ENCODE results near the gene LRTM1. TPM values are rescaled to one million over a fixed set of nuclear protein-coding genes. Genes with fewer than 3 reads are reported as not detected.
A peak's percentile ranks its signal among the peaks of the same experiment; 100 is the strongest.

Gene LRTM1
- total RNA-seq, 1 experiment from 2014 or later = not detected

DNA sequence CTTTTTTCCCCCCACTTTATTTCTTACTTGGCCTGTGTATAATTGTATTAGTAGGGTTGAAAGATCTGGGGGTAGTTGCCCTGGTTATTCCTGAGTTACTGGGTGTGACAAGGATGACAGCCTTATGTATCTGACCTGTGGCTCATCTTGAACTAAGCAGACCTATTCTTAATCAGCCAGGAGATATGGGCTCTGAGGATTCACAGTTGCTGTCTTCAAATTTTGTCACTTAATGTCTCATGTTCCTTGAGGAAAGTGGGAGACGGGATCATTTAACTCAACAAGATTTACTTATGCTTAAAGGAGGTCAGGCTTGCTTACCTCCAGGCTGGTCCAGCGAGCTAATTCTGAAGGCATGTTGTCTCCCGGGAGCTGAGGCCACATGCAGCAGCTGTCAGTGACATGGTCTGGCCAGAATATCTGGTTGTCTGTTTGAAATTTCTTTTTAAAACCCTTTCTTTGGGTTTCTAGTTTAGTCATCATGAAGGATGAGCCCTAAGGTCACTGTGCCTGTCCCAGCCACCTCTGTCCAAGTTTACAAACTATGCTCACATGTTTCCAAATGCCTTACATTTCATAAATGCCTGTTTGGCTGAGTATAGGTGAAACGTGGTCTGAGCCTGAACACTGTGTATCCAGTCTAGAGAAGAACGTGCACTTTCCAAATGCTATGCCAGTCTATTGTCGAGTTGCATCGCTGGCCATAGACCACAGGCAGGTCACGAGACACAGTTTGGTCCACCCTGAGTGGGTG, 26.8 kb downstream of the LRTM1 start:
- Histone ChIP-seq H3K27me3 (ENCODE audit: low read length) (no peaks in the 10 kb centered on the region), H3F3A (ENCODE audit: low read length, unreplicated experiment) (no peaks in the 10 kb centered on the region), H2AFZ (ENCODE audit: low read length) (no peak overlapping the region), H4K20me1 (ENCODE audit: low read length) (no peaks in the 10 kb centered on the region), H3K4me3 (ENCODE audit: low read length) (no peak overlapping the region), H3K9me3 (ENCODE audit: low read length) (no peaks in the 10 kb centered on the region), H3K9ac (ENCODE audit: low read length) (no peak overlapping the region), H3K4me2 (ENCODE audit: low read length) (no peak overlapping the region), H3K27ac (ENCODE audit: low read length) (no peak overlapping the region), H3K79me2 (ENCODE audit: low read length) (no peaks in the 10 kb centered on the region), H3K36me3 (ENCODE audit: low read depth, low read length) (no peaks in the 10 kb centered on the region), H3K9me2 (replicated peaks; ENCODE audit: low read length) (no peaks in the 10 kb centered on the region), H3K4me1 (ENCODE audit: insufficient read depth, low read length) (peaks cover 13% of the 10 kb centered on the region)
- intact Hi-C loops (cut with micrococcal nuclease) = no loop called here
- POLR2A ChIA-PET (ENCODE audit: unreplicated experiment) = no interaction called here
- ATAC-seq (no peak), DNase-seq (no peak)
- TF ChIP-seq EZH2 (IDR thresholded peaks at IDR 0.05; ENCODE audit: low read length, unreplicated experiment) (no peak), EZH2phosphoT487 (IDR thresholded peaks at IDR 0.05; ENCODE audit: borderline replicate concordance, low read length) (no peak)
- BruUV-seq (replicated peaks) = no TSS peak
- CTCF ChIA-PET = no interaction called here

DNA sequence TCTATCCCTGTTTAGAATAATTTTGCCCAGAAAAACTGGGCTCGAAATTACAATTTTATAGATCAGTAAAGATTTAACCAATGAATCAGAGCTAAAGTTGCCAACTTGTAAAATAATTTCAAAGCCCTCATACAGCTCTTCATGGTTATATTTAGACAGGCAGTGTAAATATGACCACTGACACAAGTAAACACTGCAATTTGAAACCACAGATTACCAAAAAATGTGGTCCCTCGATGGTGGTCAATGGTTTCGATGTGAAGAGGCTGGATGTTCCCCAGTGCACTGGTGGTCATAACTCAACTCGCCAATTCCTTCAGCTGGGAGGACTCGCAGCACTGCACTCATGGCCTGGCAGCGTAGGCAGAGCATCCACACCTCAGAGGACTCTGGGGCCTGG, 28.6 kb downstream of the LRTM1 start:
- ChIA-PET POLR2A (ENCODE audit: unreplicated experiment) (no interaction called here), CTCF (no interaction called here)
- no peaks in the 10 kb centered on the region for H3K9me2 ChIP-seq (replicated peaks; ENCODE audit: low read length)
- H3K27me3 ChIP-seq (ENCODE audit: low read length) = no peaks in the 10 kb centered on the region
- no peak overlapping the region for H3K4me3 ChIP-seq (ENCODE audit: low read length)
- no peak overlapping the region for H2AFZ ChIP-seq (ENCODE audit: low read length)
- peak; percentile 48 for DNase-seq
- H3K27ac ChIP-seq (ENCODE audit: low read length) = no peak overlapping the region
- TF ChIP-seq EZH2 (IDR thresholded peaks at IDR 0.05; ENCODE audit: low read length, unreplicated experiment) = no peak
- TF ChIP-seq, protein P1, sequence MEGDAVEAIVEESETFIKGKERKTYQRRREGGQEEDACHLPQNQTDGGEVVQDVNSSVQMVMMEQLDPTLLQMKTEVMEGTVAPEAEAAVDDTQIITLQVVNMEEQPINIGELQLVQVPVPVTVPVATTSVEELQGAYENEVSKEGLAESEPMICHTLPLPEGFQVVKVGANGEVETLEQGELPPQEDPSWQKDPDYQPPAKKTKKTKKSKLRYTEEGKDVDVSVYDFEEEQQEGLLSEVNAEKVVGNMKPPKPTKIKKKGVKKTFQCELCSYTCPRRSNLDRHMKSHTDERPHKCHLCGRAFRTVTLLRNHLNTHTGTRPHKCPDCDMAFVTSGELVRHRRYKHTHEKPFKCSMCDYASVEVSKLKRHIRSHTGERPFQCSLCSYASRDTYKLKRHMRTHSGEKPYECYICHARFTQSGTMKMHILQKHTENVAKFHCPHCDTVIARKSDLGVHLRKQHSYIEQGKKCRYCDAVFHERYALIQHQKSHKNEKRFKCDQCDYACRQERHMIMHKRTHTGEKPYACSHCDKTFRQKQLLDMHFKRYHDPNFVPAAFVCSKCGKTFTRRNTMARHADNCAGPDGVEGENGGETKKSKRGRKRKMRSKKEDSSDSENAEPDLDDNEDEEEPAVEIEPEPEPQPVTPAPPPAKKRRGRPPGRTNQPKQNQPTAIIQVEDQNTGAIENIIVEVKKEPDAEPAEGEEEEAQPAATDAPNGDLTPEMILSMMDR (conservative IDR thresholded peaks at IDR 0.05; ENCODE audit: low read depth, low read length) = no peak
- TF ChIP-seq EZH2phosphoT487 (IDR thresholded peaks at IDR 0.05; ENCODE audit: borderline replicate concordance, low read length) = no peak
- no peak overlapping the region for H3K9ac ChIP-seq (ENCODE audit: low read length)
- no peaks in the 10 kb centered on the region for H3K9me3 ChIP-seq (ENCODE audit: low read length)
- H3K36me3 ChIP-seq (ENCODE audit: low read depth, low read length) = no peaks in the 10 kb centered on the region
- no peaks in the 10 kb centered on the region for H4K20me1 ChIP-seq (ENCODE audit: low read length)
- H3K4me1 ChIP-seq (ENCODE audit: insufficient read depth, low read length) = peaks cover 13% of the 10 kb centered on the region
- H3F3A ChIP-seq (ENCODE audit: low read length, unreplicated experiment) = no peaks in the 10 kb centered on the region
- H3K4me2 ChIP-seq (ENCODE audit: low read length) = 0 out of 2 replicates have a peak overlapping the region, but pooled peaks have one; percentile 16
- intact Hi-C loops (cut with micrococcal nuclease) = loop anchor here (1.0 kb wide), 1 partner anchor 8 kb away; no protein-coding TSS in a partner anchor
- ATAC-seq = peak; percentile 80
- BruUV-seq (replicated peaks) = no TSS peak
- H3K79me2 ChIP-seq (ENCODE audit: low read length) = no peaks in the 10 kb centered on the region

DNA sequence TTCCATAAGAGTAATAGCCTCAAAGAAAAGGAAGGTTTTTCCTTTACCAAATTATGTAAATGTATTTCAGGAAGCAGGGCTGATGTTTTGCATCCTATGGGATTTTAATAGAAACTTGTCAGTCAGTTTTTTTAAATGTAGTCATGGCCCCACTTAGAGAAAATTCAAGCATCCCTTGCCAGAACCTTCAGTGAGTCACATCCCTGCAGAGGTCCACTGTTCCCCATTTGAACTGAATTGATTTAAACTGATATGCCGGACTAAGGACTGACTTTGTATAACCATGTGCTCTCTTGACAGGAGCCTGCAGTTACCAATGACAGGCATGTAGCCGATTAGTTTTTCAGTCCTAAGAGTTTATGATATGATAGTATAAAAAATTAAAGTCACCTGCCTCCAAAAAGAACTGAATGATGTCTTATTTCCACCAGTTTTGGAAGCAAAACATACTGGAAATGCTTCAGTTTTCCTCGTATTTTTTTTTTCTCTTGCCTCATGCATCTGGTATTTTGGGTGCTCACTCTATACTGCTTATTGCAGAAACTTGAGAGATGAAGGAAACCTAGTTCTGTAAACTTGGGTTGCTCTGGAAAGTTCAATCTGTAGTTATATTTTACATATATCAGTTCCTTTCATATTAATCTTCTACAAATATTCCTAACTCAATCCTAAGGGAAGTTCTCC, 30.7 kb downstream of the LRTM1 start:
- Histone ChIP-seq H3K9ac (ENCODE audit: low read length) (no peak overlapping the region), H2AFZ (ENCODE audit: low read length) (no peak overlapping the region), H3K79me2 (ENCODE audit: low read length) (no peaks in the 10 kb centered on the region), H3K4me3 (ENCODE audit: low read length) (no peak overlapping the region), H3K36me3 (ENCODE audit: low read depth, low read length) (no peaks in the 10 kb centered on the region), H3K9me3 (ENCODE audit: low read length) (no peaks in the 10 kb centered on the region), H3K9me2 (replicated peaks; ENCODE audit: low read length) (no peaks in the 10 kb centered on the region), H3K27ac (ENCODE audit: low read length) (no peak overlapping the region), H3K4me1 (ENCODE audit: insufficient read depth, low read length) (peaks cover 20% of the 10 kb centered on the region), H3F3A (ENCODE audit: low read length, unreplicated experiment) (no peaks in the 10 kb centered on the region), H3K27me3 (ENCODE audit: low read length) (no peaks in the 10 kb centered on the region), H3K4me2 (ENCODE audit: low read length) (no peak overlapping the region), H4K20me1 (ENCODE audit: low read length) (no peaks in the 10 kb centered on the region)
- CTCF ChIA-PET = no interaction called here
- POLR2A ChIA-PET (ENCODE audit: unreplicated experiment) = no interaction called here
- BruUV-seq (replicated peaks) = no TSS peak
- DNase-seq = peak; percentile 41
- TF ChIP-seq EZH2 (IDR thresholded peaks at IDR 0.05; ENCODE audit: low read length, unreplicated experiment) (no peak), EZH2phosphoT487 (IDR thresholded peaks at IDR 0.05; ENCODE audit: borderline replicate concordance, low read length) (no peak)
- TF ChIP-seq, protein P1 (conservative IDR thresholded peaks at IDR 0.05; ENCODE audit: low read depth, low read length) = no peak
- intact Hi-C loops (cut with micrococcal nuclease) = no loop called here
- ATAC-seq = peak; percentile 58
